Ishikawa (cell line): Measurements from ENCODE around the gene STK38.

ENCODE experiments used
- CEBPB ChIP-seq: IDR thresholded peaks from 2 replicates; pipeline ENCODE4 v1.6.1; 2012
- CREB1 ChIP-seq: IDR thresholded peaks from 2 replicates; pipeline ENCODE4 v1.6.1; 2012; ENCODE audit warnings: low read depth
- EGR1 ChIP-seq: IDR thresholded peaks from 2 replicates; pipeline ENCODE4 v1.6.1; 2012
- EP300 ChIP-seq: IDR thresholded peaks from 2 replicates; pipeline ENCODE4 v1.6.1; 2012; ENCODE audit warnings: borderline replicate concordance
- FOXM1 ChIP-seq: IDR thresholded peaks from 2 replicates; pipeline ENCODE4 v1.6.1; 2012; ENCODE audit warnings: low read depth, borderline replicate concordance
- MAX ChIP-seq: IDR thresholded peaks from 2 replicates; pipeline ENCODE4 v1.6.1; 2012
- NFIC ChIP-seq: IDR thresholded peaks from 2 replicates; pipeline ENCODE4 v1.6.1; 2012
- RAD21 ChIP-seq: IDR thresholded peaks from 2 replicates; pipeline ENCODE4 v1.6.1; 2012; ENCODE audit warnings: low read depth
- REST ChIP-seq: IDR thresholded peaks from 2 replicates; pipeline ENCODE4 v1.6.1; 2012; ENCODE audit warnings: low read depth, mild to moderate bottlenecking
- TAF1 ChIP-seq: IDR thresholded peaks from 2 replicates; pipeline ENCODE4 v1.6.1; 2012; ENCODE audit warnings: low read depth, mild to moderate bottlenecking
- TCF12 ChIP-seq: IDR thresholded peaks from 2 replicates; pipeline ENCODE4 v1.6.1; 2012; ENCODE audit warnings: low read depth
- TEAD4 ChIP-seq: IDR thresholded peaks from 2 replicates; pipeline ENCODE4 v1.6.1; 2012
- YY1 ChIP-seq: IDR thresholded peaks from 2 replicates; pipeline ENCODE4 v1.6.1; 2012; ENCODE audit warnings: low read depth

- TF ChIP-seq REST (no peak), MAX (no peak), EGR1 (no peak), NFIC (no peak), FOXM1 (no peak), RAD21 (no peak), CREB1 (no peak), TCF12 (no peak), TEAD4 (no peak), YY1 (no peak), EP300 (no peak), TAF1 (no peak), CEBPB (no peak)
These were observed 39.3 kb upstream of the STK38 start for GRCh38 chr6:36586606-36587005.
